GM19035 (cell line): ENCODE data around the gene CALHM1.

ENCODE experiments used
- ATAC-seq: cut with Tn5 transposase; IDR thresholded peaks from one replicate; pipeline ENCODE4 v1.9.1; 2021; ENCODE audit not compliant: unreplicated experiment

Gene CALHM1

DNA sequence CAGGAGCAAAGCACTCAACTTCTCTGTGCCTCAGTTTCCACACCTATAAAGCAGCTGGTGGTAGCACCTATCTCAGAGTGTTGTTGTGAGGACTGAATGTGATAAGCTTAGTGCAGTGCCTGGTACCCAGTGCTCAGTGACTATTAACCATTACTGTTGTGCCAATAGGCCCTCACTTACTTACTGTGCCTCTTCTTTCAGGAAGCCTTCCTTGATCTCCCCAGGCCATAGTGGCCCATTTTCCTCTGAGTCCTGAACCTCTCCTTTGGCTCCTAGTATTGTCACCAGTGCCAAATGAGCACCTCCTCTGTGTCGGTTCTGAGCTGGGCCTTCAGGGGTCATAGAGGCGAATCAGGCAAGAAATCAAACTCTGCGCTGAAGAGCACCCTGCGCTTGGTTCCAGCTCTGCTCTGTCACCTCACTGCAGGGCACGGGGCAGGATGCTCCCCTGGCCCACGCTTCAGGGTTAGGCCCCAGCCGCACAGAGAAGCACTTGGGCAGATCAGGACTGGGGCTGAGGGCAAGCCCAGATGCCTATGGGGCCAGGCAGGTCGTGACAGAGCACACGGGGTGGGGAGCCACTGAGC lies 2.5 kb downstream of the CALHM1 start:
- ATAC-seq = no peak

DNA sequence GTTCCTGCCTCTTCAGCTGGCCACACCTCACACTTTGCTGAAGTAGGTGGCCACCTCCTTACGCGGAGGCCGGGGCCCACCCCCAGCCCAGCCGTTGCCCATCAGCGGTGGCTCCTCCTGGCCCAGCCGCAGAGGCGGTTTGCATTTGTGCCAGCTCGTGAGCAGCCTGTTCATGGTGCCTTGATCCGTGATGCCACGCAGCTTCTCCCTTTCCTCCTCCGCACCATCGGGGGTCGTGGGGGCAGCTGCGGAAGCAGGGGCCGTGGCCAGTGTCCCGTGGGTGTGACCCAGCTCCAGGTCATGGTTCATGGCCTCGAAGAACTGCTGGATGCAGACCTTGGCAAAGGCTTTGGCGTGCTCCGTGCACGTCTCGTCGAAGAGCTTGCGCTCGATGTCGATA lies 3.5 kb downstream of the CALHM1 start:
- ATAC-seq = no peak

DNA sequence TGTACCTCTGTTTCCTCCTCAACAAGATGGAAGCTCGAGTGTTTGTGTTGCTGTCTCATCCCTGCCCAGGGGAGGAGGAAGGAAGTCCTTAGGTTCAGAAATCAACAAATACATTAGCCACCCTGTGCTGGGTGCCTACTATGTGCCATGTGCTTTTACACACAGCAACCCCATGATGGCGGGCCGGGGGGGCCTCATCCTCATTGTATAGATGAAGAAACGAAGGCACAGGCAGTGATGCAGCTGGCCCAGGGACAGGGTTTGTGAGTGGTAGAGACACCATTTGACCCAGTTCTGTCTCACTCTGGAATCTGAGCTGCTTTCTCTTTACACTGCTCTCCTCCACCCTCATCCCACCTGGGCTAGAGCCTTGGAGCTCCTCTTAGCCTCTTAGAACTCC lies 4.7 kb downstream of the CALHM1 start:
- ATAC-seq = no peak

DNA sequence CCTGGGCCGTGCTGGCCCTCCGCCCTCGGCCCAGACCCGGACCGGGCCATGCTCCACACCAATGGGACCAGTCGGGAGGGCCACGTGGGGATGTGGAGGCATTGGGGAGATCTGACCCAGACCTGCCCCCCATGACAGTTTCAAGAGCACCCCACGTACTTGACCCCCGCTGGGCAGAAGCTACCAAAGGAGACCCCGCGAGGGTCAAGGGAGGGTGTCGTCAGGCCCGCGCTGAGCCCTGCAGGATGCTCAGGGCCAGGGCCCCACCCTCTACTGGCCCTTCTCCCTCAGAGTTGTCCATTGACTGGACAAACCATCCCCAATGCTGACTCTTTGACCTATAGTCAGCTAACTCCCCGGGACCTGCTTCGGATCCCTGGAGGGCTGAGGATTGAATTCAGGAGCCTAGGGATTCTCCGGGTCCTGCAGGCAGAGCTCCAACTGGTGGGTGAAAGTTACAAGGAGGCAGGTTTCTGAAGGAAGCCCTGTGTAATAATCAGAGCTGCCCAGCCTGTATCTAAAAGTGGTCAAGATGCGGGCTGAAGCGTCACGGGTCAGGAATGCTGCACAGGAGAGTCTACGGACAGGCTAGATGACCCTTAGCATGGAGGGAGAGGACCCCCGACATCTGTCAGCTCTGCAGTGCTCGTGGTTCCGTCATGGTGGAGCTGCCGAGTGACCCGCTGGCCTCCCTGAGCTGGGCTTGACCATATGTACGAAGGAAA lies 6.0 kb downstream of the CALHM1 start:
- ATAC-seq = no peak

DNA sequence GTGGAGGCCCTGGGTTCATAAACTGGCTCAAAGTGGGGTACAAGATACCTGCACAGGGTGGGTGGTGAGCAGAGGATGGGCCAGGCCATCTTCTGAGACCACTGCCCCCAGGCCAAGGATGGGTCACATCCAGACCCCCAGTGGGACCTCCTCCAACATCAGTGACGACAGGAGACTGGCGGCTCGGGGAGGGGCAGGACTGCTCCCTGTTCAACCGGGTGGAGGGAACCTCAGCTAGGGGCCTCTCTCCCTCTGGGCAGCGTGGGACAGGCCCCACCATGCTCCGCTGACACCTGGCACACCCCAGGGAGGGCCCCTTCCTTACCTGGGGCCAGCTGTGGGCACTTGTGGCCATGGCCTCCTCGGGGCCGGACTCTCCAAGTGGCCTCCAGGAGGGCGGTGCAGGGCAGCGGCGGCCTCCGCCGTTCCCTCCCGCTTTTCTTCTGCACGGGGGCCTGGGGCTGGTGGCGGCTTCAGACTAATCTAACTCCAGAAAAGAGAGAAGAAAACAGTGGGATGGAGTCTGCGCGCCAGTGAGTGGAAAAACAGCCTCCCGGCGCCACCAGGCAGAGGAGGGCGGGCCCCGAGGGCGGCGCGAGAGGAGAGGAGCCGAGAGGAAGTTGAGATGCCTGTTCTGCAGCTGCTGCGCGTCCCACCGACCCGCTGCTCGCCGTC lies 6.7 kb downstream of the CALHM1 start, which contains the start of gene CALHM2:
TSS of gene CALHM2 (minus strand) at position 540 of the 675 bp plus-strand sequence. CDS start 2,429 bp downstream, outside the sequence.
- ATAC-seq = peak; percentile 71

DNA sequence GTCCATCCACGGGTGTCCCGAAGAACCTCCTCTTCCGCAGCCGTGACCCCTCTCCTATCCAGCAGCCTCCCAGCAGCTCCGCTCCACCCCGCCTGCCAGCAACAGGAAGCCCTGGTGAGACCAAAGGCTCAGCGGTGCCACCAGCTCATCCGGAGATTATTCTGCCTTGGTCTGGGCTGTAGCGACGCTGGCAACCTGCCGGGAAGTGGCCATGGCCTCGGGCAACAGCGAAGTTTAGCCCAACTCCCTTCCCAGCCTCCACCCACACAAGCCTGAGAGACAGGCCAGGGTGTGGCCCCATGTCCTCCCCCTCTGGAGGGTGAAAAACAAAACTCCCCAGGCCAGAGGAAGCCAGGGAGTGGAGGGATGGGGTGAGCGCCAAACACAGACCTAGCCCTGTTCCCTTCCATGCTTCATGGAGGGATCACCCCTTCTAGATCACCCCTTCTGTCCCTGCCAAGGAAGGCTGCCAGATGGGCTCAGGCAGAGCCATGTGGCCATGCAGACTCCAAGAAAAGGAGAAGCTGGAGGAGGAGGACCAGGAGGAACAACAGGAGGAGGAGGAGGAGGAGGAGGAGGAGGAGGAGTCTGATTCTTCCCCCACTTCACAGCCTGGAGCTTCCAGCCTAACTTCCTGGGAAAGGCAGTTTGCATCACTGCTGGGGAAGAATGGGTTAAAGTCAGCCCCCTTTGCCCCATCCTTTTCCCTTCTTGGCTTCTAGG lies 7.4 kb downstream of the CALHM1 start:
- ATAC-seq = no peak

DNA sequence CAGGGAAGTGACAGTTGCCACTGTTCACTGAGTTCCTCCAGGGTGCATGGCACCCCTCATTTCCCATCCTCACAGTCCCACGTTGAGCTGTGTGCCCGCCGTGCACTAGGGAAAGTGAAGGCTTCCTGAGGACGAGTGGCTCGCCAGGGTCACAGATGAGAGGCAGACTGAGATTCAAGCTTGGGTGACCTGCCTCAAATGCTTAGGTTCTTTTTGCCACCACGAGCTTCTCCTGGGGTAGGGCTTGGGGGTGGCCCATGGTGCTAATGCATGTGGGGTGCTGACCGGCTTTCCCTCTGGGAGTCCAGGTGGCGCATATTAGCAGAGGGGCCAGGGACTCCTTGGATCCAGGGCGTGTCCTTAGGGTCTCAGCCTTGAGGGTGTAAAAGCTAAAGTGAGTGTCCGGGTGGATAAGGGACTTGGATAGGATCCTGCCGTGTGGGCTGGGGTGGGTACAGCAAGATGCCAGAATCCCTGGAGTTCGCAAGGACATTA lies 8.5 kb downstream of the CALHM1 start:
- no peak for ATAC-seq

DNA sequence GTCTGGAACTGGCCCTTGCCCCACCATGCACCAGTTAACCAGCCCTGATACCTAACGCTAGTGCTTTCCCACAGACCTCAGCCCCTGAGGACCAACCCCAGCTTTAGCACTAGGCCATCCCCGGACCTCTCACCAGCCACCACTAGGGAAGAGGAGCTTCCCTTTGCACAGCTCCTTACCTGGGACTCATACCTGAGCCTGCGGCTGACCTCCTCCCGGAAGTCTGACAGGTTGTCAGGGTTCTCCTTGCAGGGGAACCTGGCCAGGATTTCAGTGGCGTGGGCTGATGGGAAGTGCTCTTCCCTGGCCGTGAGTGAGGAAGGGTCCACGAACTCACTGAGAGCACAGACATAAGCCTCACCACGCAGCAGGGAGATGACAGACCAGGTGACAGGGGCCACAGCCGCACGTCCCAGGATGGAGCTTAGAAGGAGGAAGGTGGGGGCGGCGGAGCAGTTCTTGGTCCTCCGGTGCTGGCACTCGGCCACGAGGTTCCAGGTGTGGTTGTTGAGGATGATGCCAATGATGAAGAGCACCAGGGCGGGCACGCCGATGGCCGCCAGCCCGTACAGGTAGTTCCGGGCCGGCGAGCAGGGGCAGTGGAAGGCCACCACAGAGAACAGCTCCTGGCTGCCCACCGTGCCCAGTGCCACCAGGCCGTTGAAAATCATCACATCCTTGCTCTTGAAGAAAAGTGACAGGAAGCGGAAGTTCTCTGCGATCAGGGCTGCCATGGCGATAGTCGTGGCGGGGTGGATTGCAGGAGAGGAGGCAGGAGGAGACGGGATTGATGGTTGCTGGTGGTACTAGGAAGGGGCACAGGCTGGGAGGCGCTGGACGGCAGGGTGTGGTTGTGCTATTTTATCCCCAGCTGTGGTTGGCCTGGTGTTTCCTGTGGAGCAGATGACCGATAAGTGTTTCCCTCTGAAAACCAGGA lies 9.2 kb downstream of the CALHM1 start:
- ATAC-seq = no peak

DNA sequence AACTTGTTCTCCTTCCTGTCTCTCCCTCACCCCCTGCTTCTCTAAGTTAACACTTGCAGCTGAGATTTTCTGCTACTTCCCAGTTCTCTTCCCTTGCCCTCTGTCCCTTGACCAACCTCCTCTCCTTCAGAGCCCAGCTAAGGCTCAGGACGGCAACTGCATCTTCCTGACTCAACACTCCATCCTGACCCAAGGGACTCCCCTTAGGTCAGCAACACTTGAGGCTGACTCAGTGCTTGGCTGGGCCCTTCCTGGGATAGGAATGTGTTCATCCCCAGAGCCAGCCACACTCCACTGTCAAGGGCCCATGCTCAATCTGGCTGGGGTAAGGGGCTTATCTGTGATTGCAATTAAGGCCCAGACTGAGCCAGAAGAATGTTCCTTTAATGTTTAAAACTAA lies 10.0 kb downstream of the CALHM1 start:
- ATAC-seq = no peak

DNA sequence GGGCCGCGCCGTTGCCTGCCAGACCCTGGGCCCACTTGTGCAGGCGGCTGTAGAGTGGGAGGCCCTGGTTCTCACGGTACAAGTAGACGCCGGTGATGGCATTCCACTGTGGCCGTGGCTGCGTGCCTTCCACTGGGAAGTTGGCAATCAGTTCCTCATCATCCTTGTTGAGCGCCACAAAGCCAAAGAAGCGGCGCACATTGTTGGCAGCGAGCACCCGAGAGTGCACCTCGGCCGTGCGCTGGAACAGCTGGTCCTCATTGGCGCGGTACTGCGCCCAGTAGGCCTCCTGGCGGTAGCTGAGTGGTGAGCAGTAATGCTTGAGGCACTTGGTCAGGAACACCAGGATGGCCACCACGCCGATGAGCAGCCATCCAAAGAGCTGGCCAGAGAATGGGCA lies 11.5 kb downstream of the CALHM1 start:
- ATAC-seq = no peak

DNA sequence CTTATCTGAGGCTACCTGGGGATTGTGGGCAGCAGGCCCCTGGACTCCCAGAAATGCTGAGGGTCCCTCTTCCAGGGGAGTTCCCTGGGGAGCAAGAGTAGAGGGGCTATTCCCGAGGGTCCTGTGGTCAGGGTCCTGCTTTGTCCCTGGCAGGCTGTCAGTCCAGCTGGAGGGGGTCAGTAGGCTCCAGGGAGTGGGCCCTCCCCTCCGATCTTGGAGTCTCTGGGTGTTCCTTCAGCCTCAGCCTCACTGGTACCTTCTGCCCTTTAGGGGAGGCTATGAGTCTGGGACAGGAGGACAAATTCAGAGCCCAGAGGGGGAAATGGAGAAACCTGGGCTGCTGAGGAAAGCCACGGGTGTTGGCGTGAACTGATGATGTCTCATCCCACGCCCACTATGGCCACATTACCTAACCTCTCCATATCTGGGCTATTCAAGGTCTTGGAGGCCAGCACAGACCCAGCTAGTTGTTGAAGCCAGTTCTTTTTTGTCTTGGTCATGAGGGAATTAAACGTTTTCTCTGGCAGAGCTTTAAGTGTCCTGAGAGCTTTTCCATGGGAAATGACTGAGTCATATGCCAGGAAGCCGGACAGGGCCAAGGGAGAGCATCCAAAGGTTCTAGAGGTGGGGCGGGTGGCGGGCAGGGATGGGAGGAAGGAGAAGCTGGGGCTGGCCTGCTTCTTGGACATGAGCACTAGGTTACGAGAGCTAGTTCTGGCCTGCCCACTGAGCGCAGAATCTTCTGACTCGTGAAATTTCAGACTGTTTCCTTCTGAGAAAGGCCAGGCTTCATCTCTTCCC lies 12.7 kb downstream of the CALHM1 start:
- ATAC-seq = no peak

DNA sequence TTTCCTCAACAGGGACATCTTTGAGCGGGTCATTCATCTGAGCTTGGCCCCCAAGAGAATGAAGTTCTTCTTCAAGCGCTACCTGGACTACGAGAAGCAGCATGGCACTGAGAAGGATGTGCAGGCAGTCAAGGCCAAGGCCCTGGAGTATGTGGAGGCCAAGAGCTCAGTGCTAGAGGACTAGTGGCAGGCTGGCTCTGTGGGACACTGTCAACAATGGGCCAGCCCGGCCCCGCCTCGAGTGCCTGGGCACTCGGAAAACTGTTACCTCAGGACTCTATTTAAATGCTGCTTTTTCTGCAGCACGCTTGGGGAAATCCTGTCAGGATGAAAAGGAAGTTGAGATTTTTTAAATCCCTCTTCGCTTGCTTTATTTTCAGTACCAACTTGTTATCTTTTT lies 13.3 kb downstream of the CALHM1 start:
- no peak for ATAC-seq

DNA sequence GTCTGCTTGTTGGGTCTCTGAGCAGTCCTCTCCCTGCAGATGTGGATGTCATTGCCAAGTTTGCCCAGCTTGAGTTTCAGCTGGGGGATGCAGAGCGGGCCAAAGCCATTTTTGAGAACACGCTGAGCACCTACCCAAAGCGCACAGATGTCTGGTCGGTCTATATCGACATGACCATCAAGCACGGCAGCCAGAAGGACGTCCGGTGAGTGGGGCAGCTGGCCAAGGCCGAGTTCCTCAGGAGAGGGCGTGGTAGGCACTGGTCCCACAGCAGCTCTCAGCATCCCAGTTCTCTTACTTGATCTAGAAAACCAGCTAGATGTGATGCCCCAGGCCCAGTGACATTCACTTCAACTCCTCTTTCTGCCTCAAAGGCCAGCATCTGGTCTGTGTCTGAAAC lies 14.2 kb downstream of the CALHM1 start:
- no peak for ATAC-seq

DNA sequence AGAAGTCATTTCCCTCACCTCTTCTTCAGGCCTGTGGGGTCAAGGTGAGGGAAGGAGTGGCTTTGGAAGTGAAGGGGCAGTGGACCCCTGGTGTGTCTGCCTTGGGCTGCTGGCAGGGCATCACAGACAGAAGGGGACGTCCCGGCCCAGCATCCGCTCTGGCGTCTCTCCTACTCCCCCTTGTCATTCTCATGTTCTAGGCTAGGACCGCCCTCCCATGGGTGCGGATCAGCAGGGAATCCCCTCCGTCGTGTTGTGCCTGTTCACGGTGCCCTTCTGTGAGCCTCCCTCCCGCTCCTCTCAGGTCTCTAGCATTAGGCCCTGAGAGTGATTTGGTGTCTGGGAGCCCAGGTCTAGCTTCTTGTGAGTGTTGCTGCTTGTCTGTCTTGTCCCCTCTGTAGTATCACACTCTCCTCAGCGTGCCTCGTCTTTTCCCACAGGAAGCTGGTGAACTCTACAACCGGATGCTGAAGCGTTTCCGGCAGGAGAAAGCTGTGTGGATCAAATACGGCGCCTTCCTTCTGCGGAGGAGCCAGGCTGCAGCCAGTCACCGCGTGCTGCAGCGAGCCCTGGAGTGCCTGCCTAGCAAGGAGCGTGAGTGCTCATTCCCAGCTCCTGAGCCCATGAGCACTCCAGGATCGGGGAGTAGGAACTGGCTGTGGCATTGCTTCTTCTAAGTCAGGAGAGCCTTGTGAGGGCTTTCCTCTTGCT lies 15.1 kb downstream of the CALHM1 start:
- ATAC-seq = no peak

DNA sequence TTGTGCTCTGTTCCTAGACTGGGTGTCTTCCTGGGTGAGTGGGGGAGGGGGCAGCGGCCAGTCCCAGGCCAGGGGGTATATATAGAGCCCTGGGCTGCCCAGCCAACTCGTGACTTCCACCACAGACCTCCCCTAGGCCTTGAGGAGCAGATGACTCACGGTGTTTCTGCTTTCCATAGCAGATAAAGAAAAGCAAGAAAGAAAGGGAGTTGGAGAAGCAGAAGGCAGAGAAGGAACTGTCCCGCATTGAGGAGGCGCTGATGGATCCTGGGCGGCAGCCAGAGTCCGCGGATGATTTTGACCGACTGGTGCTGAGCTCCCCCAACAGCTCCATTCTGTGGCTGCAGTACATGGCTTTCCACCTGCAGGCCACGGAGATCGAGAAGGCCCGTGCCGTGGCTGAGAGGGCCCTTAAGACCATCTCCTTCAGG lies 16.7 kb downstream of the CALHM1 start:
- no peak for ATAC-seq

DNA sequence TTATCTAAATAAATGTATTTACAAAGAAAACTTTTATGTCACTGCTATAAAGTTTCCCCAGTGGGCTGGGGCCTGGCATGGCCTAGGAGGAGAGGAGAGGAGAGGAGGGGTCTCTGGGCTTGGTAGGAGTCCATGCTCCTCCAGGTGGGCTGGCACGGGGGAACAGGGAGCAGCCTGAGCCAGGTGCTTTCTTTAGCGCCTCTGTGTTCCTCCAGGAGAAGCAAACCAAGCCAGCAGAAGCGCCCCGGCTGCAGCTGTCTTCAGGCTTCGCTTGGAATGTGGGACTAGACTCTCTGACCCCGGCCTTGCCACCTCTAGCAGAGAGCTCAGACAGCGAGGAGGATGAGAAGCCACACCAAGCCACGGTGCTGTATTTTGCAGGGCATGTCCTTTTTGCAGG lies 17.1 kb downstream of the CALHM1 start:
- ATAC-seq = no peak

DNA sequence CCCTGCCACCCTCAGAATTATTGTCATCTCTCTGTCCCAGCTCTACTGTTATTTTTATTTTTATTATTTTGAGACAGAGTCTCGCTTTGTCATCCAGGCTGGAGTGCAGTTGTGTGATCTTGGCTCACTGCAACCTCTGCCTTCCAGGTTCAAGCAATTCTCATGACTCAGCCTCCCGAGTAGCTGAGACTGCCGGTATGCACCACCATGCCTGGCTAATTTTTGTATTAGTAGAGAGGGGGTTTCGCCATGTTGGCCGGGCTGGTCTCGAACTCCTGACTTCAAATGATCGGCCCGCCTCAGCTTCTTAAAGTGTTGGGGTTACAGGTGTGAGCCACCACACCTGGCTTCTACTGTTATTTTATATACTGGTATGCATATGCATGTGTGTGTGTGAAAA lies 17.5 kb downstream of the CALHM1 start:
- no peak for ATAC-seq

DNA sequence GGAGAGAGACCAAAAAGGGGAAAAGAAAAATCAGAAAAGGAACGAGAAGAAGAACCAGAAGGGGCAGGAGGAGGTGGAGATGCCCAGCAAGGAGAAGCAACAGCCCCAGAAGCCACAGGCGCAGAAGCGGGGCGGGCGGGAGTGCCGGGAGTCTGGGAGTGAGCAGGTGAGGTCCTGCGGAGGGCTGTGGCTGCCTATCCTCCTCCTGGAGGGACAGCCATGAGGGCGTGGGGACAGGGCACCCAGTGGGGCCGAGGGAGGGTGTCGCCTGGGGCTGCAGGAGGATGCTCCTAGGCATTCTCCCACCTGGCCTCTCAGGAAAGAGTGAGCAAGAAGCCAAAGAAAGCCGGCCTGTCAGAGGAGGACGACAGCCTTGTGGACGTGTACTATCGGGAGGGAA lies 18.3 kb downstream of the CALHM1 start:
- ATAC-seq = no peak

DNA sequence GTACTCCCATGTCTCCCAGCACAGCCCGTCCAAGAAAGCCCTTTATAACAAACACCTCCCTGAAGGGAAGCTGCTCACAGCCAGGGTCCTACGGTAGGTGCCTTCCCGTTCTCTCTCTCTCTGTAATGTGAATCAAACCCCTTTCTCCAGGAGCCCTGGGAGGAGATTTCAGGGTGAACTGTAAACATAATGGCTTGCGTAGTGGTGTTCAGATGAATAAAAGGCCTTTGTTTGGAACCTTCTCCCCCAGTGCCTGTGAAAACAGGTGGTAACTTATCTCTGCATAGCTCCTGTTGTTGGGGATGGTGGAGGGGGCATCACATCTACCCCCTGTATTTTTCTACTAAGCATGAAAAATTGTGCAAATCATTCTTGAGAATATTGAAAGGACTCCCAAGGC lies 18.9 kb downstream of the CALHM1 start:
- ATAC-seq = no peak
